Uterus (tissue), 2 donors: ENCODE results near the gene ULK4.

Source experiments
- CTCF ChIP-seq, 4 experiments: fragments of 200-600 bp in 2 of 4; fragments of 450-650 bp in 2 of 4; sonication (generic) in 2 of 4; IDR thresholded peaks; one replicate each; pipeline ENCODE4 v1.5.1; 2016 to 2019; ENCODE audit warnings: antibody characterized with exemption in 4 of 4, mild to moderate bottlenecking in 2 of 4, moderate library complexity in 1 of 4
- POLR2A ChIP-seq, 2 donors: fragments of 450-650 bp; IDR thresholded peaks; one replicate each; pipeline ENCODE4 v1.6.1; 2016; ENCODE audit warnings: antibody characterized with exemption in 2 of 2, mild to moderate bottlenecking in 1 of 2, moderate library complexity in 1 of 2

- TF ChIP-seq CTCF (IDR thresholded peaks at IDR 0.05) (no peak), POLR2A (IDR thresholded peaks at IDR 0.05) (no peak)
Measured at GRCh38 chr3:41328926-41329325, 633.0 kb downstream of the ULK4 start.
